Endothelial cell of umbilical vein (primary cell): ENCODE measurements around the gene R3HDM2. TPM values are rescaled to one million over a fixed set of nuclear protein-coding genes. Genes with fewer than 3 reads are reported as not detected.

ENCODE experiments used
- BruUV-seq: library from RNA; stranded (reverse); fragments of 400-500 nt; replicated peaks from 2 replicates; lab custom pipeline; 2021; lab: Mats Ljungman, UMichigan
- CTCF ChIA-PET: fragments of 300-600, 350-600 bp; sonication (Branson Sonifier 250); formaldehyde crosslinking; loops from one replicate; lab custom pipeline; 2021; ENCODE audit warnings: antibody characterized with exemption, inconsistent platforms; lab: Charles Lee
- POLR2A ChIA-PET: fragments of 300-600, 350-600 bp; sonication (Branson Sonifier 250); formaldehyde crosslinking; loops from one replicate; lab custom pipeline; 2021; ENCODE audit warnings: antibody characterized with exemption, inconsistent platforms; lab: Charles Lee
- DNase-seq: peaks from one replicate; pipeline ENCODE4 v3.0.0-alpha.2; 2011; ENCODE audit warnings: low read depth, low spot score
- FAIRE-seq: peaks from 2 replicates; lab custom pipeline; 2011; peaks lifted over from hg19 to GRCh38; lab: Jason Lieb, UNC
- H2AFZ ChIP-seq: 2 replicates; pipeline ENCODE4 v1.6.0; 2012; ENCODE audit warnings: low read depth, low read length, control low read depth, inconsistent platforms
- H3K27ac ChIP-seq: 2 replicates; pipeline ENCODE4 v1.5.1; 2011; ENCODE audit warnings: low read depth, mild to moderate bottlenecking, control low read depth, low read length, moderate library complexity; ENCODE audit not compliant: insufficient read depth
- H3K27me3 ChIP-seq, 2 experiments: 2 replicates each; pipeline versions ENCODE4 v1.6.0 to v1.6.1; 2011; ENCODE audit warnings: low read length in 2 of 2, mixed read lengths in 1 of 2; ENCODE audit not compliant: control insufficient read depth in 2 of 2, insufficient read depth in 2 of 2
- H3K36me3 ChIP-seq, 2 experiments: 2 replicates in 1 of 2; 3 replicates in 1 of 2; pipeline ENCODE4 v1.5.1; 2011; ENCODE audit warnings: low read length in 2 of 2, mild to moderate bottlenecking in 1 of 2, moderate library complexity in 1 of 2; ENCODE audit not compliant: control insufficient read depth in 2 of 2, insufficient read depth in 2 of 2; ENCODE audit errors: extremely low read depth in 1 of 2
- H3K4me1 ChIP-seq: 3 replicates; pipeline ENCODE4 v1.5.1; 2011; ENCODE audit warnings: mild to moderate bottlenecking, low read length; ENCODE audit not compliant: control insufficient read depth, insufficient read depth; ENCODE audit errors: extremely low read depth
- H3K4me2 ChIP-seq: 2 replicates; pipeline ENCODE4 v1.6.1; 2011; ENCODE audit warnings: low read length, control low read depth, mixed read lengths; ENCODE audit not compliant: insufficient read depth
- H3K4me3 ChIP-seq, 3 experiments: fragments of 200-600 bp in 1 of 3; sonication (generic), shearing (Covaris generic) in 1 of 3; replicated peaks in 1 of 3; 2 replicates each; pipeline ENCODE4 v1.5.1; 2011 to 2016; ENCODE audit warnings: control low read depth in 3 of 3, low read length in 3 of 3, mild to moderate bottlenecking in 2 of 3, inconsistent platforms in 1 of 3, low read depth in 1 of 3, moderate library complexity in 1 of 3; ENCODE audit not compliant: insufficient read depth in 1 of 3
- H3K79me2 ChIP-seq: 2 replicates; pipeline ENCODE4 v1.6.0; 2012; ENCODE audit warnings: low read length, inconsistent platforms; ENCODE audit not compliant: control insufficient read depth, insufficient read depth
- H3K9ac ChIP-seq: replicated peaks from 2 replicates; pipeline ENCODE3; 2011; ENCODE audit warnings: low read length, control low read depth; ENCODE audit not compliant: insufficient read depth; ENCODE audit errors: extremely low read depth
- H3K9me1 ChIP-seq: replicated peaks from 3 replicates; pipeline ENCODE4 v1.6.0; 2011; ENCODE audit warnings: mild to moderate bottlenecking, low read length; ENCODE audit not compliant: control insufficient read depth, insufficient read depth; ENCODE audit errors: extremely low read depth
- H3K9me3 ChIP-seq: replicated peaks from 2 replicates; pipeline ENCODE4 v1.5.1; 2012; ENCODE audit warnings: low read length, inconsistent platforms; ENCODE audit not compliant: control insufficient read depth, insufficient read depth
- H4K20me1 ChIP-seq: replicated peaks from 2 replicates; pipeline ENCODE3; 2011; ENCODE audit warnings: mild to moderate bottlenecking, low read length; ENCODE audit not compliant: control insufficient read depth, insufficient read depth; ENCODE audit errors: extremely low read depth
- CTCF ChIP-seq, 2 donors: IDR thresholded peaks; 1 replicate in 1 of 2; 2 replicates in 1 of 2; pipeline ENCODE4 v1.5.1; 2011; ENCODE audit warnings: low read length in 2 of 2, mild to moderate bottlenecking in 2 of 2, moderate library complexity in 2 of 2, control low read depth in 1 of 2, inconsistent platforms in 1 of 2, low read depth in 1 of 2; ENCODE audit not compliant: insufficient read depth in 1 of 2; ENCODE audit errors: extremely low read depth in 1 of 2
- EZH2 ChIP-seq: IDR thresholded peaks from 2 replicates; pipeline ENCODE4 v1.6.1; 2012; ENCODE audit warnings: borderline replicate concordance, low read depth, mild to moderate bottlenecking, moderate library complexity, low read length, inconsistent platforms; ENCODE audit not compliant: severe bottlenecking
- FOS ChIP-seq: IDR thresholded peaks from 2 replicates; pipeline ENCODE4 v1.6.1; 2011; ENCODE audit warnings: mild to moderate bottlenecking, low read length, moderate library complexity, borderline replicate concordance; ENCODE audit not compliant: insufficient read depth
- GATA2 ChIP-seq: IDR thresholded peaks from 2 replicates; pipeline ENCODE4 v1.7.0; 2011; ENCODE audit warnings: low read depth, mild to moderate bottlenecking, moderate library complexity, mixed read lengths, low read length; ENCODE audit not compliant: insufficient read length, insufficient read depth
- JUN ChIP-seq: IDR thresholded peaks from 2 replicates; pipeline ENCODE4 v1.6.1; 2011; ENCODE audit warnings: borderline replicate concordance, low read depth; ENCODE audit not compliant: insufficient read length, insufficient read depth
- MYC ChIP-seq: IDR thresholded peaks from one replicate; pipeline ENCODE4 v1.6.1; 2011; ENCODE audit warnings: mild to moderate bottlenecking, low read depth, low read length
- POLR2A ChIP-seq: IDR thresholded peaks from 2 replicates; pipeline ENCODE4 v1.6.1; 2012; ENCODE audit warnings: low read depth, mild to moderate bottlenecking, control low read depth, low read length
- POLR2AphosphoS5 ChIP-seq: IDR thresholded peaks from 2 replicates; pipeline ENCODE4 v1.6.1; 2012; ENCODE audit warnings: low read depth, mild to moderate bottlenecking, control low read depth, low read length, moderate library complexity; ENCODE audit not compliant: insufficient read depth
- dilution Hi-C: fragments of 300-500 bp; cut with MboI; formaldehyde crosslinking; loops from one replicate; pipeline ENCODE4 v1.15.0; 2019; ENCODE audit warnings: low sequenced_read_pairs; ENCODE audit not compliant: extremely low pct_ligation_motif_present
- intact Hi-C: fragments of 100-400 bp; cut with micrococcal nuclease; formaldehyde crosslinking; loops from one replicate; pipeline ENCODE4 v1.10.0; 2022
- polyA plus RNA-seq, 4 experiments: library from polyadenylated mRNA; depleted of rRNA in 3 of 4; stranded (reverse) in 3 of 4; unstranded in 1 of 4; fragments of >200 nt; gene quantifications; 2 replicates each; pipeline versions ENCODE4 v1.2.1 to v1.2.3, GENCODE V29; 2011 to 2012; ENCODE audit warnings: missing spikeins in 1 of 4
- total RNA-seq: library from RNA; stranded (reverse); gene quantifications from 2 replicates; pipeline ENCODE4 v1.2.3, GENCODE V29; 2021
- TF ChIP-seq, protein P1 (sequence below): IDR thresholded peaks from 2 replicates; pipeline ENCODE4 v1.6.1; 2011; ENCODE audit not compliant: insufficient read depth, insufficient read length

R3HDM2 gene
- total and polyA plus RNA-seq, 2 donors (not counting 3 experiments of a cell fraction or from before 2014, with no cell fraction given): 26.1 to 31.3 TPM

GRCh38 chr12:57238854-57239554, 191.8 kb downstream of the R3HDM2 start:
- peak; percentile 86 for DNase-seq
- POLR2A ChIA-PET: interaction anchor here (1.0 kb wide), 1 partner anchor 9 kb away, joined by 3 read pairs; the partner anchor contains the start of gene SHMT2
- Histone ChIP-seq H3K36me3 (peaks cover 0 to under 1% of the 10 kb centered on the region in 2 experiments), H3K4me1 (peaks cover 28% of the 10 kb centered on the region), H3K9me3 (no peaks in the 10 kb centered on the region), H3K9ac (no peak overlapping the region), H3K9me1 (no peaks in the 10 kb centered on the region), H2AFZ (peak overlapping the region; percentile 75), H3K27ac (no peak overlapping the region), H3K79me2 (no peaks in the 10 kb centered on the region), H3K4me3 (peak overlapping the region in 2 of 3 experiments; percentile 3 to 35), H3K27me3 (peaks cover 55 to 58% of the 10 kb centered on the region in 2 experiments), H4K20me1 (no peaks in the 10 kb centered on the region), H3K4me2 (peak overlapping the region; percentile 72)
- TF ChIP-seq, protein P1, sequence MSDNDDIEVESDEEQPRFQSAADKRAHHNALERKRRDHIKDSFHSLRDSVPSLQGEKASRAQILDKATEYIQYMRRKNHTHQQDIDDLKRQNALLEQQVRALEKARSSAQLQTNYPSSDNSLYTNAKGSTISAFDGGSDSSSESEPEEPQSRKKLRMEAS: no peak
- TF ChIP-seq CTCF (IDR thresholded peaks at IDR 0.05; ENCODE audit: extremely low read depth in 1 of 2, insufficient read depth in 1 of 2, low read depth in 1 of 2, low read length in 2 of 2) (peak; percentile 100), GATA2 (no peak), JUN (no peak), POLR2A (no peak), EZH2 (peak; percentile 44), MYC (no peak), FOS (no peak), POLR2AphosphoS5 (peak; percentile 65)
- peak; percentile 93 for FAIRE-seq
- BruUV-seq: no TSS peak
- dilution Hi-C loops: no loop called here
- intact Hi-C loops: loop anchor here (1.0 to 2.0 kb wide), 3 partner anchors 9 to 25 kb away; no protein-coding TSS in a partner anchor
- CTCF ChIA-PET: interaction anchor here (0.6 to 10.7 kb wide), 10 partner anchors 9 to 53 kb away, joined by 3 to 214 read pairs (median 7); partner anchors contain the start of genes NXPH4, SHMT2 and STAC3
